C1 segment of cervical spinal cord (tissue), 14 donors: ENCODE data around the gene CCDC102A.

Experiments used
- DNase-seq, 14 donors: peaks; one replicate each; lab custom pipeline; 2025; lab: John Stamatoyannopoulos, UW

Gene CCDC102A

DNA sequence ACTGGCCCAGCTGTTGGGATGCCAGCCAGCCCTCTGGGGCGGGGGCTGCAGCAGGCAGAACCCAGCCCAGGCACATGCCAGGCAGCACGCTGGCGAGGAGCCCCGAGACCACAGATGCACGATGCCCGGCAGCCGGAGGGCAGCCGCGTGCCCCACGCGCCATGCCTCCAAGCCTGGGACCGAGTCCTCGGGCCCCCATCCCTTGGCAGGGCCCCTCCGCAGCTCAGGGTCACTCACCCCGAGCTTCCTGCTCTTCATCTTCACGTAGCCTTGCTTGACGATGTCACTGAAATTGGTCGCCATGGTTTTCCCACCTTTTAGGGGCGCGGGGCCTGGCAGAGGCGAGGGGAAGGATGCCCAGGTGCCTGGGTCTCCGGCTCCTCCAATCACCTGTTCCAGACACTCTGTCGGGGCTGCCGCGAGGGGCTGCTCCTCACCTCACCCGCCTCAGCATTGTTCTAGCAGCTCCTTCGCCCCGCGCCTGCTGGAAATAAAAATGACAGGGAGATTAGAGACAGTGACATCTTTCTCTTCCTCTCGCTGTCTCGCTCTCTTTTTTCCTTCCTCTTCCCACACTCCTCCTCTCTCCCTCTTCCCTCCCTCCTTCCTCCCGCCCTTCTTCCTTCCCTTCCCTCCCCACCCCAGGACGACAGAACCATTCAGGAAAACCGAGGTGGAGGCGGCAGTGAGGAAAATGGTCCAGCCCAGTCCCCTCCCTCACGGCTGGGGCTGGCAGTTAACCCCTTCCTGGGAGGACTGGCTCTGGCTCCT lies 57.0 kb downstream of the CCDC102A start:
- DNase-seq: peak in 1 of 14 donors; percentile 60

DNA sequence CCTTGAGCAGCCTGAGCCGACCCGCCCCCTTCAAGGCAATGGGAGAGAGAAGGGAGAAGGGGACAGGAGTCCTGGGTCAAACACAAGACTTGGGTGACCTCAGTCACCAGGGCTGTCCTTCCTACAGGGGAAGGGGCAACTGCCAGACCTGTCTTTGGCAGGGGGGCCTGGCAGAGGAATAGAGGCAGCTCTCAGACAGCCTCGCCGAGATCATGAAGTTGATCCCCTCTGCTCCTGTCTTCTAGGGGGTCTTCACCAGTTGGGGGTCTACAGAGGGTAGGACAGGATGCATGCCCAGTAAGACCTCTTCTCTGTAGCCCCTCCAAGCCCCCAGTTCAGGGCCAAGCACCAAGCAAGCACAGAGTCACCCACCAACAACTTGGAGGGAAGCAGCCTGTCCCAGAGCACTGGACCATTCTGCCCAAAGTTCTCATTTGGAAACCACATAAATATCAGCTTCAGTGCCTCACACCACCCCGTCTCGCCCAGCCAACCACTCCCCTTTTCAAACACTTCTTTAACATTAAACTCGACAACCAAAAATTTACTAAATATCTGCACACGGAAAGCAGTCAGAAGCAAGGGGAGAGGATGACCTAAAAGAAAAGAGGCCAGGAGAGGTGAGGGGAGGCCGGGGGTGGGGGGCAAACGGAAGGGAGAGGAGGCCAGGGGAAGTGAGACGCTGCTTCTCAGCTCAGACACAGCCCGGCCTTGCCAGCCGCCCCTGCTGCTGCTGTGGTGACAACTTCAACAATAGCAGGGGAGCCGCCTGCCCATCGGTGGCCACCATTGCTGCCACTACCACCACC lies 57.8 kb downstream of the CCDC102A start:
- DNase-seq: no peak

DNA sequence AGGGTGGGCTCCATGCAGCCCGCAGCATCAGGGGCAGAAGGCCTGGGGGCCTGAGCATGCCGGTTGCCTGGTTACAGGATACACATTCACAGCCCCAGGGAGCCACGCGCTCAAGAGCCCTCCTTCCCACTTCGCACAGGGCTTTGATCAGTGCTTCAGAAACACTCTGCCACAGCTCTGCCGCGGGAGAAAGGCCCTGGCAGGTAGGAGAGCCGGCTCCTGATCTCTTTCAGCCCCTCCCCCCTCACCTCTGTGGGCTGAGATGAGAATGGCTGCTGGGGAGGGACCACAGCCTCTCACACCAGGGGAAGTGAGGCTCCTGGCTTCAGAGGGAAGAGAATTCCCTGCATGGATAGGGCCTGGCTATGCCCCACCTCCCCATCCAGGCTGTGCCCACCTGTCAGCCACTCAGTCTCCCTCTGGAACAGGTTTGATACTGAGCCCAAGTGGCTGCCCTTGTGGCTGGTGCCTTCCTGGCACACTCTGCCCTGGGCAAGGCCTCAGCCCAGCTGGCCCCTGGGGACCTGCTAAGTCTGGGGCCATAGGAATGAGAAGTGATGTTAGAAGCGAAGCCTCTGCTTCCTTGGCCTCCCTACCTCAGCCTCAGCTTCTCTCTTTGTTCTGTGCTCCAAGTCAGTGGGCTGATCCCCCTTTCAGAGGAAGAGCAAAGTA lies 58.7 kb downstream of the CCDC102A start:
- no peak for DNase-seq

- no peak for DNase-seq
These were observed 59.6 kb downstream of the CCDC102A start for GRCh38 chr16:57476546-57477410.

DNA sequence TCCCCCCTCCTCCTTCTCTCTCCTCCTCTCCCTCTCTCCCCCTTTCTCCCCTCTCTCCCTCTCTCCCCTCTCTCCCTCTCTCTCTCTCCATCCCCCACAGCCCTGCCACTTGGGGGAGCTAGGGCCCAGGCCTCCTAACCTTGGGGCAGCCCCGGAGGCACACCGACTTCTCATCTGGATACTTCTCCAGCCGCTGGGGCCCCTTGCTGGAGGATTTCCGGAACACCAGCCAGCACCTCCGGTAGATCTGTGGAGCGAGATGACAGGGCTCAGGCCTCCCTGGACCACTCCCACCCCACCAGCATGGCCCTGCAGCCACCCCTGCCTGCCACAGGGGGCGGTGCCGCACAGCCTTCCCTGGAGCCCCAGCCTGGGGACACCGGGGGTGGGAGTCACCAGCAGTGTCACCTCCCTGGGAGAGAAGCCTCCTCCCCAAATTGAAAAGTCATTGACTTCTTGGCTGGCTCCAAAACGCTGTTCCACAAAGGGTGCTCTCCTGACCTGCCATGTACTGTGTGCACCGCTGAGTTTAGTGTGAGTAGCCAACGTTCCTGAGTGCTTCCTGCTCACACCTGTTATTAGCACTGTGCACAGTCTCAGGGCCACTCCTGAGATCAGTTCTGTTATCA lies 60.5 kb downstream of the CCDC102A start:
- DNase-seq: no peak

DNA sequence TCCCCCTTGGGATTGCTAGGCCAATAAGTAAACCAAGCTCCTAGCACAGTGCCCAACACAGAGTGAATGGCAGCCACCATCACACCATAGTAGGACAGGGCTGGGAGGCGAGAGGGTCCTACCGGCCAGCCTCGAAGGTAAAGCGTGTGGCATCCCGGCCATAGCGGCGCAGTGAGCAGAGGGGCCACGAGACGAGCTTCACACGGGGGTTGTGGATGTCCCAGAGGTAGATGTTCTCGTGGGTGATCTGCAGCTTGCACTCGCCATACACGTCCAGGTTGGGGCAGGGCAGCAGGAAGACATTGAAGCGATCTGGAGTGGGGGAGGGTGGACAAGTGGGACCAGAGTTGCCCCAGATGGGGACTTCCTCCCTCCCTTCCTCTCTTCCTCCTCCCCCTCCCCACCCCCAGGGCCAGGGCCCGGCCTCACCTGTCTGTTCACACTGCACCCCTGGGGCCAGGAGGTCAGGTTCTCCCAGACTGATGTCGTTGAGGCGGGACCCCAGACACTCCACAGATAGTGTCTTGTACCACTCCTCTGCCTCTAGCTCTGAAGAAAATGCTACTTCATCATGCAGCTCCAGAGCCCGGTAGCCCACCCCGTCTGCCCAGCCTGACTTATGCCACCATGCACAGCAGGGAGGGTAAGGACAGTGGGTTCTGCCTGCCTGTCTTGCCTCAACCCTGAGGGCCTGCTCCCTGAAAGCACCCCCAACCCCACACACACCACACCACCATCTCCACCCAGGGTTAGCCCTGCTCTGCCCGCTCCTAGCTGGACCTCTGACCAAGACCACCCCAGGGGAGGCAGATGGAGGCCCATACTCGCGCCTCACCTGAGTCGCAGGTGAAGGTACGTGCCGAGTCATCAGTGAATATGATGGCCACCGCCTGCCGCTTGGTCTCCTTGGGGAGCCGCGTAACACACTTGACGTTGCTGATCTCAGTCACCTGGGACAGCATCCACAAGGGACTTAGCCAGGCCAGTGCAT lies 61.4 kb downstream of the CCDC102A start:
- no peak for DNase-seq

- DNase-seq: no peak
These were observed 62.5 kb downstream of the CCDC102A start for GRCh38 chr16:57473906-57474305.

DNA sequence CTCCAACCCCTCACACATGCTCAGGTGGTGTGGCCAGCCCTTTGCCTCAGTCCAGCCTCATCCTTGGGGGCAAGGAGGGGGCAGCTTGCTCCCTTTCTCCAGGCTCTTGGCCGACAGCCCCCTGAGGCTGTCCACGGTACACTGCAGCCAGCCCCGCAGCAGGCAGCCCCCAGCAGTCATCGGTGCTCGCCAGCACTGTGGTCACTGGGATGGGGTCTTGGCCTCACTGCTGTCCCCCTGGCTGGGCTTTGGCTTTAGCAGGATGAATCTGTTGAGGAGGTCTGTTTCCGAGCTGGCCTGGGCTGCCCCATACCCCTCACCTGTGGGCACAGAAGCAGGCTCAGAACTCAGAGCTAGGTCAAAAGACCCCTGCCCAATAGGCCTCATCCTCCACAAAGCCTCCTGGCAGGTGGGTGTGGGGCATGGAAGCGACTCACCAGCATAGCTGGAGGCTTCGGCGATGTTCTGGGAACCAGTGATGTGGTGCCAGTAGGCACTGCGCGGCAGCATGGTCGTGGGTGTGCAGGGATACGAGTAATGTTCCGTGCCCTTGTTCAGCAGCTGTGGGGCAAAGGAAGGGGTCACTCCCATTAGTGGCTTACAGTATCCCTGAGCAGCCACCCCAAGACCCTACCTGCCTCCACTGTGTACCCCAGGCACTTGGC lies 63.1 kb downstream of the CCDC102A start:
- no peak for DNase-seq

GRCh38 chr16:57472665-57473060 lies 63.7 kb downstream of the CCDC102A start:
- DNase-seq: no peak

DNA sequence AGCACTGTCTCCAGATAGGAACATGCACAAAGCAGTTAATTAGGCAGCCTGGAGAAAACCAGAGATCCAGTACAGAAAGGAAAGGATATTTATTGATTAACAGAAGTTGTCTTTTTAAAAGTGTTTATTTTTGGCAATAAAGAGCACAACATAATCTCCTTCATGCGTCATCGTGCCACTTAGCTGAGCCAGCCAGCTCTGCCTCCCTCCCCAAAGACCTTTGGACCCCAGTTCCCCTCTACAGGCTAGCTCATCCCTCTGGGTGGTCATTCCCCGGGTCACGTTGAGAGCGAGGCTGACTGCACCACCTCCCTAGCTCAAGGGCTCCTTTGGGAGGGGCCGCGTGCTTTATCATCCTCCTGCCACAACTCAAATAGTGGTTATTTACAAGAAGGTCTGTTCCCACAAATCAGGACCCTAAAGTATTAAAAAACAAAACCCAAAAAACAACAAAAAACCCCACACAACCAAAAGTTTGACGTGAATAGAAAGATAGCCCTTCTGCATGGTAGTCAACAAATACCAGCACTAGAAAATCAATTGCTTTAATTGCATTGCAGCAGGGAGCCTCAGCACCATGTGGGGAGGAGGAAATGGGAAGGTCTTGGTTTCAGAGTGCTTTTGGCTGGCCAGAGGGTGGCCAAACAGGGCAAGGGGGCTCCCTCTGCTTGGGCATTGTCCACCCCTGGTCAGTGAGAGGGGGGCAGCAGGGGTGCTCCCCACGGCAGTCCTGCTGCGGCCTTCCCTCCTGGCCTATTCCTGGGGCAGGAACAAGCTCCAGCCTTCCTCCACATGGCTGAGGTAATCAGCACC lies 64.3 kb downstream of the CCDC102A start:
- DNase-seq: no peak

DNA sequence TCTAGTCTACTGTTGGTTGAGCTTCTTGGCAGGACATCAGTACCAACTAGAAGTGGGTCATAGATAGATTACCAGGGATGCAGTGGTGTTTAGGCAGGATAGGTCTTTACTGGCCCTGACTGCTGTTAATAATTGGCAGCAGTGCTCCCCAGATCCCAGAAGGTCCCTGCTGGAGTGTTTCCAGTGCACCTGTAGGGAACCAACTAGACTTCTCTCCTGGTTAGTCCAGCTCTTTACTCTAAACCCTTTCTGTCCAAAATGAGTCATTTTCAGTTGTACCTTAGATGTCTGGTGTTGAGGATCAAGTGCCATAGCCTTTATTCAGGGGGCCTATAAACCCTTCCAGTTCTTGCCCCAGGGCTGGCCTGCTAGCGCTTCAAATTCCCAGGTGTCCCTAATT lies 65.2 kb downstream of the CCDC102A start:
- DNase-seq: no peak

DNA sequence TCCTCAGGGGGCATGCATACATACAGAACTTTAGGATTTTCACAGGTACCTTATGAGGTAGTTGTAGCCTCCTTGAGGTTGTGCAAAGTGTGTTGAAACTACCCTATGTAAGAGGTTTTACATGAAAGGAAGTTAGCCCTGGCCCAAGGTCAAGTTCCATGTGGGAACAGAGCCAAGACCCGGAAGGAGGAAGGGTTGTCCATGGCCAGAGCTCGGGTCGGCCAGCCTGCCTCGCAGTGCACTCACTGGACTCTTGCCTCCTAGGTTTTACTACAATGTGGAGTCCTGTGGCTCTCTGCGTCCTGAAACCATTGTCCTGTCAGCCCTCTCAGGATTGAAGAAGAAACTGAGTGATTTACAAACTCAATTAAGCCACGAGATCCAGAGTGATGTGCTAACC lies 65.7 kb downstream of the CCDC102A start:
- DNase-seq: no peak

- no peak for DNase-seq
These were observed 66.4 kb downstream of the CCDC102A start for GRCh38 chr16:57469917-57470470.

DNA sequence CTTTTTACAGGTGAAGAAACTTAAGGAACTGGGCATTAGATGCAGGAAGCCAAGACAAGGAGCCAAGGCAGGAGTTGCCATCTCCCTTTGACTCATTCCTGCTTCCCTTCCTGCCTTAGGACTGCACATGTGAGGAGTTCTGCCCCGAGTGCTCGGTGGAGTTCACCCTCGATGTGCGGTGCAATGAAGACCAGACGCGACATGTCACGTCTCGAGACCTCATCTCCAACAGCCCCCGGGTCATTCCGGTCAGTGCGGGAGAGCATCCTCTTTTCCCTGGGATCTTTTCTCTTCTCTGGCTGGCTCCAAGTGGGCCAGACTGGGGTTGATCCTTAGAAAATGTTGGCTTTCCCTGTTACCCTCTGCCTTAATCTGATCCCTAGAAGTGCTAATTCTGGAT lies 67.3 kb downstream of the CCDC102A start:
- DNase-seq: no peak

DNA sequence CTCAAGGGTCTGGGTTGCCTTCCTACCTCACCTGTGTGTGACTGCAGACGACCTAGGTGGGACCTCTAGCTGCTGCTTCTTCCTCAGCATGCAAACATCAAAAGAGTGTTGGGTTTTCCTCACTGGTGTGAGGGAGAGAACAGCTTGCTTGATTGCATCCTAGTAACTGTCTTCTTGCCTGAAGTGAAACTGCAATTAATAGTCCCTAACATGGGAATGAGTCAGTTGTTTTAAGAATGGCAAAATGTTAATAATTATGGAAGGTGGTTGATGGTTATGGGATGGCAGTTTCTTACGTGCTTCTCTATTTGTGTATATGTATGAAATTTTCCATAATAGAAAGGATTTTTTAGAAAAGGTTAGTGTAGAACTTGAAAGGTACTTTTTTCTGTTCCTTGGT lies 68.0 kb downstream of the CCDC102A start:
- no peak for DNase-seq

DNA sequence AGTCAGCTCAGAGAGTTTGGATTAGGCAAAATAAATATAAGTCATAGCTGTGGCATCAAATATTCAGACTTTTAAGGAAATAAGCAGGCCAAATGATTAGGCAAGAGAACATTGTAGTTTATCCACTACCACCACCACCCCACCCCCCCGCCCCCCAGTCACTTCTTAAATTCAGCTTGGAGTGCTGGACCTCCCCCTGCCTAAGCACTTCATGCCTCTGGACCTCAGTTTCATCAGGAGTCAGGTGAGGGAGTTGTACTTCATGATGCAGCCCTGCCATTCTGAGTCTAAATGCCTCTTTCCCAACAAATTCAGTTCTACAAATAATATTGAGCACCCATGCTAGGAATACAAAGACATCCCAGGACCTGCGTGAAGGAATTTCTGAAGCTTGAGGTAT lies 71.8 kb downstream of the CCDC102A start:
- DNase-seq: no peak

- DNase-seq: no peak
These were observed 73.4 kb downstream of the CCDC102A start for GRCh38 chr16:57462978-57463362.
